ENCODE data around the gene TLR9.

Gene TLR9

GRCh38 chr3:52238193-52238760 lies 12.8 kb upstream of the TLR9 start:
- peaks cover 3% of the 10 kb centered on the region for H3K9me3 ChIP-seq (ENCODE audit: control insufficient read depth, low read length)
- peaks cover 20% of the 10 kb centered on the region for H3K36me3 ChIP-seq (ENCODE audit: control insufficient read depth, insufficient read depth, low read length)
- H3K4me3 ChIP-seq (ENCODE audit: extremely low read depth, insufficient read depth, low read length, poor library complexity, severe bottlenecking): peak overlapping the region; percentile 81
- H3K4me1 ChIP-seq (ENCODE audit: control insufficient read depth, insufficient read depth, low read length, poor library complexity, severe bottlenecking): peaks cover 24% of the 10 kb centered on the region
- H3K27ac ChIP-seq (ENCODE audit: low read depth, low read length, severe bottlenecking): peak overlapping the region; percentile 73
- 19 to 24% methylated on average over 8 to 9 of the region's 11 CpGs for WGBS, 2 experiments (ENCODE audit: insufficient coverage in 2 of 2)

DNA sequence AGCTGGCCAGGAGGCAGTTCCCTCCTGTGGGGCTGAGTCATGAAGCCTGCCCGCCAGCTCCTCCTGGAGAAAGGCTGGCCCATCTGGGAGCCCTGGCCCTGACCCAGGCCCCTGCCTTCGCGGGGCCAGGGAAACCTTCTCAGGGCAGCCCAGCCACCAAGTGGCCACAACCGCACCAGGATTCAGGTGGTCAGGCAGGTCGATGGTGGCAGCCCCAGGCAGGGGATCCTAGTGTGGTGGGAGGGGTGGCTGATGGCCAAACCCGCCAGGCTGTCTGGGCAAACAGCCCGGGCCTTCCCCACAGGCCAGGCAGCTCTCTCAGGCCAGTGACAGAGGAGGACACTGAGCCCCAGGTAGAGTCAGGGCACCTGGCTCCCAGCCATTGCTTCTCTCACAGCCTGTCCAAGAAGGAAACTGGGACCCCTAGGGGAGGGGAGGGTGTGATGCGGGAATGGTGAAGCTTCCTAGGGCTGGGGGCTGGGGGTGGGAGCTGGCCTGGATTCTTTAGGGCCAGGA lies 12.3 kb upstream of the TLR9 start:
- H3K36me3 ChIP-seq (ENCODE audit: control insufficient read depth, insufficient read depth, low read length): peaks cover 23% of the 10 kb centered on the region
- peak overlapping the region; percentile 81 for H3K4me3 ChIP-seq (ENCODE audit: extremely low read depth, insufficient read depth, low read length, poor library complexity, severe bottlenecking)
- H3K27ac ChIP-seq (ENCODE audit: low read depth, low read length, severe bottlenecking): peak overlapping the region; percentile 73
- WGBS, 2 experiments (ENCODE audit: insufficient coverage in 2 of 2): 32 to 44% methylated on average over 6 to 7 of the region's 8 CpGs
- H3K9me3 ChIP-seq (ENCODE audit: control insufficient read depth, low read length): no peaks in the 10 kb centered on the region
- H3K4me1 ChIP-seq (ENCODE audit: control insufficient read depth, insufficient read depth, low read length, poor library complexity, severe bottlenecking): peaks cover 24% of the 10 kb centered on the region

DNA sequence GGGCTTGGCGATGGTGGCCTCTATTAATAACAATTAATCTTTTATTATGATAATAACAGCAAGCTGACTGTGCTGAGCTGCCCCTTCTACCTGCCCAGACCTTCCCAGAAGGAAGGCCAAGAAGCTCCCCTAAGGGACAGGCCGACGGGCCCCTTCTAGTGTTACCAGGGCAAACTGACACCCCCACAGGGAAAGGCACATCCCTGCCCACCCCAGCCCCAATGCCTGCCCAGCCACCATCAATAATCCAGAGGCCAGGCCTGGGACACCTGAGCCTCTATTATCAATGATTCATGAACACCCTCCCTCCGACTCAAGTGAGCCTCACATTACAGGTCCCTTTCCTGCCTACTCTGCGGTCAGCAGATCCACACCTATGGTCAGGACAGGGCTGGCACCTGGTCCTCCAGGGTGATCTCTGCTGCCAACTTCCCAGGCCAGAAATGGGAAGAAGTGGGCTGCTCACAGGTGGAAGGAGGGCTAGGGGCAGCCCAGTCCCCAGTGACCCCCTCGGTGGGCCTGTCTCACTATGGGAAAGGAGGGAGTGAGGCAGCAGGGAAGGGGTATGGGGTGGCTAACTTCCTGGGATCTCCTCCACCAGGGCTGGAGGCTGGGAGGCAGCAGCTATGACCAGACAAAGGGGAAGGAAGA lies 11.7 kb upstream of the TLR9 start:
- Histone ChIP-seq H3K4me3 (ENCODE audit: extremely low read depth, insufficient read depth, low read length, poor library complexity, severe bottlenecking) (peak overlapping the region; percentile 81), H3K36me3 (ENCODE audit: control insufficient read depth, insufficient read depth, low read length) (peaks cover 27% of the 10 kb centered on the region), H3K4me1 (ENCODE audit: control insufficient read depth, insufficient read depth, low read length, poor library complexity, severe bottlenecking) (peaks cover 24% of the 10 kb centered on the region), H3K27ac (ENCODE audit: low read depth, low read length, severe bottlenecking) (peak overlapping the region; percentile 73), H3K9me3 (ENCODE audit: control insufficient read depth, low read length) (no peaks in the 10 kb centered on the region)
- 71 to 86% methylated on average over 1 to 2 of the region's 6 CpGs for WGBS, 2 experiments (ENCODE audit: insufficient coverage in 2 of 2)

- H3K27ac ChIP-seq (ENCODE audit: low read depth, low read length, severe bottlenecking): no peak overlapping the region
- H3K36me3 ChIP-seq (ENCODE audit: control insufficient read depth, insufficient read depth, low read length): peaks cover 30% of the 10 kb centered on the region
- H3K4me1 ChIP-seq (ENCODE audit: control insufficient read depth, insufficient read depth, low read length, poor library complexity, severe bottlenecking): peaks cover 24% of the 10 kb centered on the region
- 97 to 98% methylated on average over 3 to 5 of the region's 5 CpGs for WGBS, 2 experiments (ENCODE audit: insufficient coverage in 2 of 2)
- no peak overlapping the region for H3K4me3 ChIP-seq (ENCODE audit: extremely low read depth, insufficient read depth, low read length, poor library complexity, severe bottlenecking)
- no peaks in the 10 kb centered on the region for H3K9me3 ChIP-seq (ENCODE audit: control insufficient read depth, low read length)
Measured at GRCh38 chr3:52236424-52236886, 11.0 kb upstream of the TLR9 start.

DNA sequence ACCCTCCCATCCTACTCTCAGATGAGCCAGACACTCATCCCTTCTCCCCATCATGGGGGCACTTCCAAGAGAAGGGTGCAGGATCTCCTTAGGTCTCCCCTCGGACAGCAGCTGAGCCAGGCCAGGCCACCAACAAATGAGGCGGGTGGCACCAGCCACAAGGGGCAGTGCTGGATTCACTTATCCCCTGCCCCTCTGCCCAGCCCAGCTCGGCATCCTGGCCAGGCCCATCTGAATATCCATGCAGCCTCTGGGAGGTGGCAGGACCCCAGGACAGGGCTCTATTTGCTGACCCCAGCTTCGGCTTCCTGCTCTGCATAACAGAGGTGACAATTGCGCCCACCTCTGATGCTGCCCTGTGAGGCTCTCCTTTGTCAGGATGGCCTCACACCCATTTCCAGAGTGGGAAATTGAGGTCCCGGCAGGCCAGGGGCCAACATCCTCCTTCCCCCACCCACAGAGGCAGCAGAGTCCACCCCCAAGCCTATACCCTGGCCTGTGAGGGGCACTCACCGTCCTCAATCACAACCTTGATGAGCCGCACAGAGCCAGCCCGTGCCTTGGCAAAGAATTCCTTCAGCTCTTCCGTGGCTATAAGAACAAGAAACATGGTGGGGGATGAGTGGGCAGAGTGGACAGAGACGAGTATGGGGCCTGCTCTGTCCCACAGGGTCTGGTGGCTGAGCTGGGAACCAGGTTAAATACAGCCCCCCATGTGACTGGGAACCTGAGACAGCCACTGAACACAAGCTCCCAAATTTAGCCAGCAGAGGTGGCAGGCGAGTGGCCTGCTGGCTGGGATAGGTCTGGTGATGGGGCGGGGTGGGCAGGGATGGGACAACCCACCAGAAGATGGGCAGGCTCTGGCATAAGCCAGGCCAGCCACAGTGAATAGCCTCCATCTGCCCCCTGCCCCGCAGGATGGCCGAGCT lies 9.3 kb upstream of the TLR9 start:
- 84 to 85% methylated on average over 11 to 13 of the region's 15 CpGs for WGBS, 2 experiments (ENCODE audit: insufficient coverage in 2 of 2)
- H3K27ac ChIP-seq (ENCODE audit: low read depth, low read length, severe bottlenecking): no peak overlapping the region
- H3K9me3 ChIP-seq (ENCODE audit: control insufficient read depth, low read length): no peaks in the 10 kb centered on the region
- peaks cover 18% of the 10 kb centered on the region for H3K4me1 ChIP-seq (ENCODE audit: control insufficient read depth, insufficient read depth, low read length, poor library complexity, severe bottlenecking)
- peaks cover 47% of the 10 kb centered on the region for H3K36me3 ChIP-seq (ENCODE audit: control insufficient read depth, insufficient read depth, low read length)
- no peak overlapping the region for H3K4me3 ChIP-seq (ENCODE audit: extremely low read depth, insufficient read depth, low read length, poor library complexity, severe bottlenecking)

DNA sequence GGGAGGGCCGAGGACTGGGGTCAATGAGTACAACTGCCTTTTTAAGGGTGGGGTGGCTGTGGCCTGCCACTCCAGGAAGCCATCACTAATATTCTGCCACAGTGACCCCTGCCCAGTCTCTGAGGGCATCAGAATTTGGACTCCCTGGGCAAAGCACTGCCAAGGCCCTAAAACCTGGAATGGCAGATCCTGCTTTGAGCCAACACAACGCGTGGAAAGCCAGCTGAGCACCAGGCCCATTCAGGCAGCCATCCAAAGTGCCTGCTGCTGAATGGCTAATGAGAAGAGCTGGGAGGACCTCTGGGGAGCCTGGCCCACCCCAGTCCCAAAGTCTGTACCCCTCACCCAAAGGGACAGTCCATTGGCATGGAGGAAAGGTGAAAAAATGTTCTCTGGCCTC lies 8.5 kb upstream of the TLR9 start:
- Histone ChIP-seq H3K4me1 (ENCODE audit: control insufficient read depth, insufficient read depth, low read length, poor library complexity, severe bottlenecking) (peaks cover 18% of the 10 kb centered on the region), H3K9me3 (ENCODE audit: control insufficient read depth, low read length) (no peaks in the 10 kb centered on the region), H3K27ac (ENCODE audit: low read depth, low read length, severe bottlenecking) (no peak overlapping the region), H3K4me3 (ENCODE audit: extremely low read depth, insufficient read depth, low read length, poor library complexity, severe bottlenecking) (no peak overlapping the region), H3K36me3 (ENCODE audit: control insufficient read depth, insufficient read depth, low read length) (peaks cover 55% of the 10 kb centered on the region)
- WGBS, 2 experiments (ENCODE audit: insufficient coverage in 2 of 2): 92 to 93% methylated on average over 2 of the region's 3 CpGs

DNA sequence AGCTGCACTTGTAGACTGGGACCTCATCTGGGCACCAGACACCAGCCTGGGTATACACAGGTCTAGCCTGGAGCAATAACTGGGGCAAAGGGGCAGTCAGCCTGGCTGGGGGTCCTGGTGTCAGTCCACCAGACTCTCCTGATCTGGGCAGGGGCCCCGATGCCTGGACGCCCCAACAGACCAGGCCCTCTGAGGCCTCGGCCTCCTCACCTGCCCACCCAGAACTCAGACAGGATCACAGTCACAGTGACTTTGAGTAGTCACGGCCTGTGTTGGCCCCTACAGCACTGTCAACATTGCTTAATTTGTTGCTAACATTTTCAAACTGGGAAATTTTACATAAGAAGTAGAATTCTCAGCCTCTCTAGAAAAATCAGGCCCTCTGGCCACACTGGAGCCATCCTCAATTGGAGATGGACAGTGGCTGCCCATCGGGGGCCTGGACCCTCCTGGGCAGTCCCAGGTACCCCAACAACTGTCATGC lies 7.7 kb upstream of the TLR9 start:
- H3K4me1 ChIP-seq (ENCODE audit: control insufficient read depth, insufficient read depth, low read length, poor library complexity, severe bottlenecking): peaks cover 17% of the 10 kb centered on the region
- peaks cover 59% of the 10 kb centered on the region for H3K36me3 ChIP-seq (ENCODE audit: control insufficient read depth, insufficient read depth, low read length)
- no peaks in the 10 kb centered on the region for H3K9me3 ChIP-seq (ENCODE audit: control insufficient read depth, low read length)
- no peak overlapping the region for H3K4me3 ChIP-seq (ENCODE audit: extremely low read depth, insufficient read depth, low read length, poor library complexity, severe bottlenecking)
- whole genome bisulfite sequencing, 2 experiments (ENCODE audit: insufficient coverage in 2 of 2): 82 to 97% methylated on average over 4 to 5 of the region's 5 CpGs
- no peak overlapping the region for H3K27ac ChIP-seq (ENCODE audit: low read depth, low read length, severe bottlenecking)

DNA sequence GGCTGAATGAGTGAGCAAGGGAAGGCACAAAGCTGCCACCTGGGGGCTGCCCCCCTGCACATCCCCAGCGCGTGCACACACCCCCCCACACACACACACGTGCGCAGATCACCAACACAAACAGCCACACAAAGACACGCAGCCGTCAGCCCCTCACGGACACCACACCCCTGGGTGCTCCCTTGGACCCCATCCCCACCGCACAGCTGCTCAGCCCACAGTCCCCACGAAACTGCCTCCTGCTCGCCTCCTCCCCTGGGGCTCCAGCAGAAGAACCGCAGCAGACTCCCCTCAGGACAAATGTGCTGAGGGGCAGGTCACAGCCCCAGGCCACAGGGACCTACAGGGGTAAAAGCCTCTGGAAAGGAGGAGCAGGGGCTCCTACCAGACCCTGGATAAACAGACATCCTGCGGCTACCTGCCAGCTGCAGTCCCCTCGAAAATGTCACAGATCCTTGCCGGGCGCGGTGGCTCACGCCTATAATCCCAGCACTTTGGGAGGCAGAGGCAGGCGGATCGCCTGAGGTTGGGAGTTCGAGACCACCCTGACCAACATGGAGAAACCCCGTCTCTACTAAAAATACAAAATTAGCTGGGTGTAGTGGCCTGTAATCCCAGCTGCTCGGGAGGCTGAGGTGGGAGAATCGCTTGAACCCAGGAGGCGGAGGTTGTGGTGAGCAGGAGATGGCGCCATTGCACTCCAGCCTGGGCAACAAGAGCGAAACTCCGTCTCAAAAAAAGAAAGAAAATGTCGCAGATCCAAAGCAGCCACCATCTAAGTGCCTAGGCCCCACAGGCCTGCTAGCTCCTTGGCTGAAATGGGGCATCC lies 7.0 kb upstream of the TLR9 start:
- peaks cover 62% of the 10 kb centered on the region for H3K36me3 ChIP-seq (ENCODE audit: control insufficient read depth, insufficient read depth, low read length)
- WGBS, 2 experiments (ENCODE audit: insufficient coverage in 2 of 2): 91 to 92% methylated on average over 20 to 23 of the region's 28 CpGs

GRCh38 chr3:52231502-52232278 lies 6.2 kb upstream of the TLR9 start:
- H3K9me3 ChIP-seq (ENCODE audit: control insufficient read depth, low read length): no peaks in the 10 kb centered on the region
- no peak overlapping the region for H3K27ac ChIP-seq (ENCODE audit: low read depth, low read length, severe bottlenecking)
- H3K4me1 ChIP-seq (ENCODE audit: control insufficient read depth, insufficient read depth, low read length, poor library complexity, severe bottlenecking): peaks cover 2% of the 10 kb centered on the region
- 85 to 86% methylated on average over 23 to 32 of the region's 34 CpGs for WGBS, 2 experiments (ENCODE audit: insufficient coverage in 2 of 2)
- H3K4me3 ChIP-seq (ENCODE audit: extremely low read depth, insufficient read depth, low read length, poor library complexity, severe bottlenecking): no peak overlapping the region
- H3K36me3 ChIP-seq (ENCODE audit: control insufficient read depth, insufficient read depth, low read length): peaks cover 63% of the 10 kb centered on the region

More for the DNA sequence above, 7.0 kb upstream of the TLR9 start:
- H3K4me3 ChIP-seq (ENCODE audit: extremely low read depth, insufficient read depth, low read length, poor library complexity, severe bottlenecking): no peak overlapping the region
- no peaks in the 10 kb centered on the region for H3K9me3 ChIP-seq (ENCODE audit: control insufficient read depth, low read length)
- H3K4me1 ChIP-seq (ENCODE audit: control insufficient read depth, insufficient read depth, low read length, poor library complexity, severe bottlenecking): peaks cover 10% of the 10 kb centered on the region
- no peak overlapping the region for H3K27ac ChIP-seq (ENCODE audit: low read depth, low read length, severe bottlenecking)
